Measurements from ENCODE around the gene TAB2.

TAB2 gene

DNA sequence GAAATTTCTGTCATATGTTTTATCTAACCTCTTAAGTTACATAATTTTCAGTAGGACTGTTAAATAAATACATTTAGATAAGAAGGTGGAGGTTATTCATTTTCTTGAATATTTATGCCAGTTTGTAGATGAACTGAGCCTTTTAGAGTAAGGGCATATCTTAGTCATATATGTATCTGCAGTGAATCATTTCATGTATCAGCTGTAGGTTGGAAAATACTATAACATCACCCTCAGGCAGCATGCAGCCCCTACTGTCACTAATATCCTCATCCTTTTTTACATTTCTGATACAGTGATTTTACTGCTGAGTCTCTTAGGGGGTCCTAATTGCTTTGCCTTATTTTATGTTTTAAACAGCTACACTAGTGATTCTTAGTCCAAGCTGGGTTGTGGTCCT lies 63.0 kb downstream of the TAB2 start (continued):
- no peak for TF ChIP-seq ZNF580 (tag by site-specific recombination; IDR thresholded peaks at IDR 0.05)
- TF ChIP-seq, protein P1, sequence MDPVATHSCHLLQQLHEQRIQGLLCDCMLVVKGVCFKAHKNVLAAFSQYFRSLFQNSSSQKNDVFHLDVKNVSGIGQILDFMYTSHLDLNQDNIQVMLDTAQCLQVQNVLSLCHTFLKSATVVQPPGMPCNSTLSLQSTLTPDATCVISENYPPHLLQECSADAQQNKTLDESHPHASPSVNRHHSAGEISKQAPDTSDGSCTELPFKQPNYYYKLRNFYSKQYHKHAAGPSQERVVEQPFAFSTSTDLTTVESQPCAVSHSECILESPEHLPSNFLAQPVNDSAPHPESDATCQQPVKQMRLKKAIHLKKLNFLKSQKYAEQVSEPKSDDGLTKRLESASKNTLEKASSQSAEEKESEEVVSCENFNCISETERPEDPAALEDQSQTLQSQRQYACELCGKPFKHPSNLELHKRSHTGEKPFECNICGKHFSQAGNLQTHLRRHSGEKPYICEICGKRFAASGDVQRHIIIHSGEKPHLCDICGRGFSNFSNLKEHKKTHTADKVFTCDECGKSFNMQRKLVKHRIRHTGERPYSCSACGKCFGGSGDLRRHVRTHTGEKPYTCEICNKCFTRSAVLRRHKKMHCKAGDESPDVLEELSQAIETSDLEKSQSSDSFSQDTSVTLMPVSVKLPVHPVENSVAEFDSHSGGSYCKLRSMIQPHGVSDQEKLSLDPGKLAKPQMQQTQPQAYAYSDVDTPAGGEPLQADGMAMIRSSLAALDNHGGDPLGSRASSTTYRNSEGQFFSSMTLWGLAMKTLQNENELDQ (tag by site-specific recombination; IDR thresholded peaks at IDR 0.05; ENCODE audit: low read depth) = no peak
- TF ChIP-seq ZNF791 (tag by site-specific recombination; IDR thresholded peaks at IDR 0.05) = no peak
- TF ChIP-seq ZNF501 (tag by site-specific recombination; IDR thresholded peaks at IDR 0.05) = no peak
- no peak for TF ChIP-seq SP2 (tag by site-specific recombination; IDR thresholded peaks at IDR 0.05)
- no peak for TF ChIP-seq ZNF645 (tag by site-specific recombination; IDR thresholded peaks at IDR 0.05)
- TF ChIP-seq ZFHX2 (tag by site-specific recombination; conservative IDR thresholded peaks at IDR 0.05) = no peak
- no peak for TF ChIP-seq ZNF280C (tag by site-specific recombination; IDR thresholded peaks at IDR 0.05)

- H3K9me3 ChIP-seq (ENCODE audit: control insufficient read depth, insufficient read depth, low read depth, low read length) = no peaks in the 10 kb centered on the region
- TF ChIP-seq ZNF2 (tag by site-specific recombination; IDR thresholded peaks at IDR 0.05) (no peak), HOXC10 (CRISPR knock-in tag; IDR thresholded peaks at IDR 0.05) (no peak), WT1 (tag by site-specific recombination; IDR thresholded peaks at IDR 0.05) (no peak), ZNF837 (tag by site-specific recombination; IDR thresholded peaks at IDR 0.05) (no peak), ZNF777 (tag by site-specific recombination; IDR thresholded peaks at IDR 0.05; ENCODE audit: borderline replicate concordance) (no peak), GLIS1 (tag by site-specific recombination; IDR thresholded peaks at IDR 0.05) (no peak), ZNF423 (tag by site-specific recombination; IDR thresholded peaks at IDR 0.05) (no peak), HOXD13 (CRISPR knock-in tag; IDR thresholded peaks at IDR 0.05; ENCODE audit: borderline replicate concordance) (no peak), KLF16 (tag by site-specific recombination; IDR thresholded peaks at IDR 0.05) (no peak)
- TF ChIP-seq, protein P2, sequence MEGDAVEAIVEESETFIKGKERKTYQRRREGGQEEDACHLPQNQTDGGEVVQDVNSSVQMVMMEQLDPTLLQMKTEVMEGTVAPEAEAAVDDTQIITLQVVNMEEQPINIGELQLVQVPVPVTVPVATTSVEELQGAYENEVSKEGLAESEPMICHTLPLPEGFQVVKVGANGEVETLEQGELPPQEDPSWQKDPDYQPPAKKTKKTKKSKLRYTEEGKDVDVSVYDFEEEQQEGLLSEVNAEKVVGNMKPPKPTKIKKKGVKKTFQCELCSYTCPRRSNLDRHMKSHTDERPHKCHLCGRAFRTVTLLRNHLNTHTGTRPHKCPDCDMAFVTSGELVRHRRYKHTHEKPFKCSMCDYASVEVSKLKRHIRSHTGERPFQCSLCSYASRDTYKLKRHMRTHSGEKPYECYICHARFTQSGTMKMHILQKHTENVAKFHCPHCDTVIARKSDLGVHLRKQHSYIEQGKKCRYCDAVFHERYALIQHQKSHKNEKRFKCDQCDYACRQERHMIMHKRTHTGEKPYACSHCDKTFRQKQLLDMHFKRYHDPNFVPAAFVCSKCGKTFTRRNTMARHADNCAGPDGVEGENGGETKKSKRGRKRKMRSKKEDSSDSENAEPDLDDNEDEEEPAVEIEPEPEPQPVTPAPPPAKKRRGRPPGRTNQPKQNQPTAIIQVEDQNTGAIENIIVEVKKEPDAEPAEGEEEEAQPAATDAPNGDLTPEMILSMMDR (tag by site-specific recombination; IDR thresholded peaks at IDR 0.05) = no peak
- no peak overlapping the region for H3K4me3 ChIP-seq (ENCODE audit: low read depth, low read length)
- ChIA-PET POLR2A (no interaction called here), CTCF (no interaction called here)
- H3K27ac ChIP-seq (ENCODE audit: extremely low read depth, low read depth, low read length) = no peak overlapping the region
- peaks cover 30 to 70% of the 10 kb centered on the region in 2 experiments for H3K36me3 ChIP-seq (ENCODE audit: control insufficient read depth in 2 of 2, insufficient read depth in 1 of 2, low read length in 2 of 2)
- H3K4me1 ChIP-seq (ENCODE audit: control insufficient read depth, insufficient read depth, low read length) = no peaks in the 10 kb centered on the region
These were observed 65.9 kb downstream of the TAB2 start for GRCh38 chr6:149383371-149383770.
